GM12878 (cell line): ENCODE measurements around the gene MRPS14.

Source experiments
- BRCA1 ChIP-seq: IDR thresholded peaks from 2 replicates; pipeline ENCODE4 v1.6.1; 2011; ENCODE audit warnings: low read depth, low read length, improper control_type of control experiment
- CTCF ChIP-seq, 3 experiments: IDR thresholded peaks in 2 of 3; conservative IDR thresholded peaks in 1 of 3; 2 replicates each; pipeline ENCODE4 v1.5.1; 2011; ENCODE audit warnings: low read depth in 3 of 3, low read length in 3 of 3, mild to moderate bottlenecking in 3 of 3, control low read depth in 2 of 3, moderate library complexity in 2 of 3, inconsistent platforms in 1 of 3, mixed read lengths in 1 of 3; ENCODE audit not compliant: control insufficient read depth in 2 of 3, insufficient read depth in 1 of 3; ENCODE audit errors: extremely low read depth in 1 of 3
- EED ChIP-seq: sonication (generic); IDR thresholded peaks from 2 replicates; pipeline ENCODE4 v1.6.1; 2016; ENCODE audit warnings: antibody characterized with exemption, low read depth
- EZH2 ChIP-seq: IDR thresholded peaks from 2 replicates; pipeline ENCODE4 v1.6.1; 2012; ENCODE audit warnings: low read depth, mild to moderate bottlenecking, control low read depth, inconsistent platforms, low read length, borderline replicate concordance; ENCODE audit not compliant: control insufficient read depth
- FOXK2 ChIP-seq: fragments of 450-650 bp; IDR thresholded peaks from 2 replicates; pipeline ENCODE4 v1.6.1; 2017; ENCODE audit warnings: mild to moderate bottlenecking, moderate library complexity
- GABPA ChIP-seq: IDR thresholded peaks from 2 replicates; pipeline ENCODE4 v1.6.1; 2014; ENCODE audit warnings: antibody characterized with exemption, low read depth, mild to moderate bottlenecking, inconsistent platforms
- NR2C2 ChIP-seq: IDR thresholded peaks from 2 replicates; pipeline ENCODE4 v1.6.1; 2011; ENCODE audit warnings: borderline replicate concordance, low read depth; ENCODE audit not compliant: control insufficient read depth, insufficient read length
- RAD21 ChIP-seq: IDR thresholded peaks from 2 replicates; pipeline ENCODE4 v1.6.1; 2011; ENCODE audit warnings: mild to moderate bottlenecking, low read depth, low read length, moderate library complexity; ENCODE audit not compliant: insufficient read depth
- STAT1 ChIP-seq: fragments of 450-650 bp; conservative IDR thresholded peaks from 2 replicates; pipeline ENCODE4 v1.6.1; 2014; ENCODE audit warnings: antibody characterized with exemption, mild to moderate bottlenecking
- SUZ12 ChIP-seq: fragments of 200-600 bp; sonication (generic); IDR thresholded peaks from one replicate; pipeline ENCODE4 v1.6.1; 2018; ENCODE audit warnings: antibody characterized with exemption, mild to moderate bottlenecking; ENCODE audit not compliant: unreplicated experiment
- TAF1 ChIP-seq: IDR thresholded peaks from 2 replicates; pipeline ENCODE4 v1.6.1; 2011; ENCODE audit warnings: mild to moderate bottlenecking, low read depth, low read length, borderline replicate concordance
- TF ChIP-seq, protein P1 (sequence below): IDR thresholded peaks from 2 replicates; pipeline ENCODE4 v1.6.1; 2012; ENCODE audit warnings: mild to moderate bottlenecking, low read depth, low read length

GRCh38 chr1:175002910-175003517 is 20.2 kb downstream of the MRPS14 start:
- TF ChIP-seq SUZ12 (no peak), CTCF (IDR thresholded peaks at IDR 0.05 in 2 of 3, conservative IDR thresholded peaks at IDR 0.05 in 1 of 3; ENCODE audit: control insufficient read depth in 2 of 3, extremely low read depth in 1 of 3, insufficient read depth in 1 of 3, low read depth in 3 of 3, low read length in 3 of 3) (no peak), TAF1 (no peak), EZH2 (no peak), RAD21 (no peak), GABPA (no peak), FOXK2 (no peak), BRCA1 (no peak), EED (no peak), NR2C2 (no peak), STAT1 (no peak)
- TF ChIP-seq, protein P1, sequence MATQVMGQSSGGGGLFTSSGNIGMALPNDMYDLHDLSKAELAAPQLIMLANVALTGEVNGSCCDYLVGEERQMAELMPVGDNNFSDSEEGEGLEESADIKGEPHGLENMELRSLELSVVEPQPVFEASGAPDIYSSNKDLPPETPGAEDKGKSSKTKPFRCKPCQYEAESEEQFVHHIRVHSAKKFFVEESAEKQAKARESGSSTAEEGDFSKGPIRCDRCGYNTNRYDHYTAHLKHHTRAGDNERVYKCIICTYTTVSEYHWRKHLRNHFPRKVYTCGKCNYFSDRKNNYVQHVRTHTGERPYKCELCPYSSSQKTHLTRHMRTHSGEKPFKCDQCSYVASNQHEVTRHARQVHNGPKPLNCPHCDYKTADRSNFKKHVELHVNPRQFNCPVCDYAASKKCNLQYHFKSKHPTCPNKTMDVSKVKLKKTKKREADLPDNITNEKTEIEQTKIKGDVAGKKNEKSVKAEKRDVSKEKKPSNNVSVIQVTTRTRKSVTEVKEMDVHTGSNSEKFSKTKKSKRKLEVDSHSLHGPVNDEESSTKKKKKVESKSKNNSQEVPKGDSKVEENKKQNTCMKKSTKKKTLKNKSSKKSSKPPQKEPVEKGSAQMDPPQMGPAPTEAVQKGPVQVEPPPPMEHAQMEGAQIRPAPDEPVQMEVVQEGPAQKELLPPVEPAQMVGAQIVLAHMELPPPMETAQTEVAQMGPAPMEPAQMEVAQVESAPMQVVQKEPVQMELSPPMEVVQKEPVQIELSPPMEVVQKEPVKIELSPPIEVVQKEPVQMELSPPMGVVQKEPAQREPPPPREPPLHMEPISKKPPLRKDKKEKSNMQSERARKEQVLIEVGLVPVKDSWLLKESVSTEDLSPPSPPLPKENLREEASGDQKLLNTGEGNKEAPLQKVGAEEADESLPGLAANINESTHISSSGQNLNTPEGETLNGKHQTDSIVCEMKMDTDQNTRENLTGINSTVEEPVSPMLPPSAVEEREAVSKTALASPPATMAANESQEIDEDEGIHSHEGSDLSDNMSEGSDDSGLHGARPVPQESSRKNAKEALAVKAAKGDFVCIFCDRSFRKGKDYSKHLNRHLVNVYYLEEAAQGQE = no peak
